ENCODE results near the gene ADAMTS3.

ADAMTS3 gene

DNA sequence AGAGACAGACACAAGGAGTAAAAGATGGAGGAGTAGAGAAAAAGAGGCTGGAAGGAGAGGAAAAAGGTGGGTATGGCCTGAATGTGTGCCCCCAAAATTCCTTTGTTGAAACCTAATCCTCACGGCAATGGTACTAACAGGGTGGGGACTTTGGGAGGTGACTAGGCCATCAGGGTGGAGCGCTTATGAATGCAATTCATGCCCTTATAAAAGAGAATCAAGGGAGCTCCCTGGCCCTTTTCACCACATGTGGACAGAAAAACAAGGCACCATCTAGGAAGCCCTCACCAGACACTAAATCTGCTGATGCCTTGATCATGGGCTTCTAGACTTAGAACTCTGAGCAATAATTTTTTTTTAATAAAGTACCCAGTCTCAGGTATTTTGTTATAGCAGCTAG lies 282.1 kb downstream of the ADAMTS3 start:
- DNase-seq (ENCODE audit: low read depth) = no peak

DNA sequence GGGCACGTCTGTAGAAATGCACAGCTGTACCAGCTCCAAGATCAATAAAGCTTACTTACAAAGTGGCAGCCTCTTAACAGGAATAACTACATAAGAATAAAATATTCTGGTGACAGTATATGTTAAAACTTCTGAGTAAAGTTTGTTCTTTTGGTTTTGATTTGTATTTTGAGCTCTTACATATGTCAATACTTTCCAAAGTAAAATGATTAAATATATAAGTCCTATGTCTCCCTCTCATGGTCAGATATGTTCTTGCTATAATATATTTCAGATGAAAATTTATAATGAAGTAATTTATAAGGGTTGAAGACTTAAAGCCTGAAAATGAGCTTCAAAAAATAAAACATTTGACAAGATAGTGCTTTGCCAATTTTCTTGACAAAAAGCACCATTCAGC lies 282.8 kb downstream of the ADAMTS3 start:
- DNase-seq (ENCODE audit: low read depth) = peak; percentile 60

- DNase-seq (ENCODE audit: low read depth) = peak; percentile 28
Measured at GRCh38 chr4:72283357-72283756, 285.7 kb downstream of the ADAMTS3 start.

DNA sequence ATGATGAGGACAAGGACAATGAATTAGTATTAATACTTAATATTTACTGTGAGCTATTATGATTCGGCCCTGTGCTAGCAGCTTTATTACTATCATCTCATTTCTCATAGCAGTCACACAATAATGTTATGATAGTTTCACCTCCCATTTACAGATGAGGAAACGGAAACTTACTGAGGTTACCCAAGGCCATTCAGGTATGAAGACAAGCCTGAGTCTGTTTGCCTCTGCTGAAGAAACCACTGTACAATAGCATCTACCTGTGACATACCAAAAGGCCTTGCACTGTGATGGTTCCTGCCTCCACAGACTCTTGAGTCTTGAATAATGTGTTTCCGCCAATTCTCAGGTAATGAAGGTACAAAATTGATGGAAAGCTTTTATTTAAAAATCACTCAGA lies 288.8 kb downstream of the ADAMTS3 start:
- no peak for DNase-seq (ENCODE audit: low read depth)

DNA sequence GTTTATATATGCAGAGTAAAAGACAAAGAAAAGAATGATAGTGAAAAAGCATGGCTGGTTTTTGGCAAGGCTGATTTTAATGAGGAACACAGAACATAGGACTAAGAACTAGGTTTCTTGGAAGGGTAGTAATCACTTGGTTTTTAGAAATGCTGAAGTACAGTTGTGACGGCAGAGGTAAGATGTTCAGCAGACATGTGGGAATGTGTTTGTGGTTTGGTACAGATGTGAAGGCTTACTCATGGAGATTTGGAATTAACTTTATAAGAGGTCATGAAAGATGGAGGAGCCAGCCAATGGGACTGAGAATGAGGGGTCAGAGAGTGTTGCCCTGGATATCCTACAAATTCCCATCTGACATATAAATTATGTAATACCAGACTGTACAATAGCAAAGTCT lies 293.6 kb downstream of the ADAMTS3 start:
- no peak for DNase-seq (ENCODE audit: low read depth)

- no peak for DNase-seq (ENCODE audit: low read depth)
Measured at GRCh38 chr4:72274251-72274650, 294.8 kb downstream of the ADAMTS3 start.

- no peak for DNase-seq (ENCODE audit: low read depth)
Measured at GRCh38 chr4:72255269-72255668, 313.8 kb downstream of the ADAMTS3 start.

- DNase-seq (ENCODE audit: low read depth) = no peak
Measured at GRCh38 chr4:72243641-72244040, 325.4 kb downstream of the ADAMTS3 start.

DNA sequence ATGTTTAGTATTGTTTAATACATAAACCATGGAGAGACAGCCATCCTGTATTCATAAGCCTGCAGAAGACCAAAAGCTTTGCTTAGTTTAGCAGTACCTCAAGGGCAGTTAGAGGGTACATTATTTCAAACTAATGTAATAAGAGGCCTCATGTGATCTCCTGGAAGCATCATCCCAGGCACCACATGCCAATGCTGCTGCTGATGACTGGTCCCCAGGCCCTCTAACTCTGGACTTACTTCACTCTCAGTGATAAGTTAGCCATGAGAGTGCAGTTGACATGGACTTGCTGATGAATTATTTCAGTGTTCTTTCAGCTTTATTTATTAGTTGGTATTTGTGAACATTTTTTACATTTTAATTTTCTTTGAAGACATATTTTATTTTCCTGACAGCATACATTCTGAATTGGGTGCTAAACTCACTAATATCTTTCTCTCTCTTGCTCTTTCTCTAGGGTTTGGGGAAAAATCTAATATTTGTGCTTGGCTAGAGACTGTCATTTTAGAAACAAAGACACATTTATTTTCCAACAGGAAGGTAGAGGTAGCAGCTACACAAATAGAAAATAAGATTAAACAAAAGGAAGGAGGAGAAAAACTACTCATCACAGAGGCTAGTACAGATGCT lies 329.4 kb downstream of the ADAMTS3 start:
- no peak for DNase-seq (ENCODE audit: low read depth)
